ENCODE measurements around the gene HNRNPC. TPM values are rescaled to one million over a fixed set of nuclear protein-coding genes. Genes with fewer than 3 reads are reported as not detected.

HNRNPC gene
- total and polyA plus RNA-seq, 9 of the 15 experiments (the other 6 are each of a cell fraction or from before 2014, with no cell fraction given), result 679 to 1,557 (median 1,191) TPM

DNA sequence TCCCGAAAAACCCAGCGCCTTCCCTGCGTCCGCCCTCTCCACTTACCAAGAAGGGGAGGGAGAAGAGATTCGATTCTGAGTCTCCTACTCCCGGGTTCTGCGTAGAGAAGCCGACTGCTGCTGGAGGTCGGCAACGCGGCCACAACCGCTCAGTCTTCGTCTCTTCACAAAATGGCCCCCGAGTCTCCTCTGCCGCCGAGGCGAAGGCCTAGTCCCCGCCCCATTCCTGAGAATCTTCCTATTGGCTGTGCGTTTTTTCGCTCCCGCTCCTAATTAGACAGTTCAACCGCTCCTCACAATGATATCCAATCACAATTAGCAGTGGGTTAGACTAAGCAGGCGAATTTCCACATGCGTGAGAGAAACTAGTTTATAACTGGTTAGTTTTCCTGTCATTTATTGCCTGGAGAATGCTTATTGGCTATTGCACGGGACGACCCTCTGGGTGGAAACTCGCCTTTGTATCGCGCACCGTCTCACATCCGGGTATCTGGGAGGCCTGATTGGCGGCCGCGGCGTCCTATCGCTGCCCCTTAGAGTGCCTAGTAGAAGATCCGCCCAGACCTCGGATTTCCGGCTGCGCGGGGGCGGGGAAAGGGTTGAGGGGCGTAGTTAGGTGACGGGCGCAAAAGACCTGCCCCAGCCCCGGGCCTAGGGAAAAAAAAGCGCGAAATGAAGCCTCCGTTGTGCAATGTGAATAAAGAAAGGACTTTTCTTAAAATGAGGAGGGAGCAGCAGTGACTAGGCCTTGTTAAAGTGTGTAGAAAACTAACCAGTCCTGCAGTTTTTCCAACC lies at the start of gene HNRNPC (continued):
- TF ChIP-seq, protein P1, sequence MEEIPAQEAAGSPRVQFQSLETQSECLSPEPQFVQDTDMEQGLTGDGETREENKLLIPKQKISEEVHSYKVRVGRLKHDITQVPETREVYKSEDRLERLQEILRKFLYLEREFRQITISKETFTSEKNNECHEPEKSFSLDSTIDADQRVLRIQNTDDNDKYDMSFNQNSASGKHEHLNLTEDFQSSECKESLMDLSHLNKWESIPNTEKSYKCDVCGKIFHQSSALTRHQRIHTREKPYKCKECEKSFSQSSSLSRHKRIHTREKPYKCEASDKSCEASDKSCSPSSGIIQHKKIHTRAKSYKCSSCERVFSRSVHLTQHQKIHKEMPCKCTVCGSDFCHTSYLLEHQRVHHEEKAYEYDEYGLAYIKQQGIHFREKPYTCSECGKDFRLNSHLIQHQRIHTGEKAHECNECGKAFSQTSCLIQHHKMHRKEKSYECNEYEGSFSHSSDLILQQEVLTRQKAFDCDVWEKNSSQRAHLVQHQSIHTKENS (CRISPR knock-in tag; IDR thresholded peaks at IDR 0.05), result no peak
- TF ChIP-seq ASH1L (IDR thresholded peaks at IDR 0.05; ENCODE audit: borderline replicate concordance, low read depth, partially characterized antibody), result peak; percentile 100
- TF ChIP-seq BHLHE40 (IDR thresholded peaks at IDR 0.05; ENCODE audit: low read length), result no peak
- peak; percentile 43; the same call in 1 of the 2 replicates for TF ChIP-seq MYC (IDR thresholded peaks at IDR 0.05; ENCODE audit: low read depth, low read length)
- TF ChIP-seq MYC (CRISPR knock-in tag; IDR thresholded peaks at IDR 0.05; ENCODE audit: borderline replicate concordance, low read depth), result 0 out of 2 replicates have a peak, but pooled peaks have one; percentile 33
- peak; percentile 78 for TF ChIP-seq SP2 (IDR thresholded peaks at IDR 0.05; ENCODE audit: extremely low read depth, low read depth, low read length, poor library complexity, severe bottlenecking)
- TF ChIP-seq ZNF143 (CRISPR knock-in tag; IDR thresholded peaks at IDR 0.05), result no peak
- 0 out of 2 replicates have a peak, but pooled peaks have one; percentile 75 for TF ChIP-seq BRD4 (IDR thresholded peaks at IDR 0.05)
- TF ChIP-seq RNF2 (IDR thresholded peaks at IDR 0.05), result no peak
- peak; percentile 96 for TF ChIP-seq RBFOX2 (IDR thresholded peaks at IDR 0.05; ENCODE audit: low read depth, low read length)
- no peak for TF ChIP-seq ZNF77 (CRISPR knock-in tag; IDR thresholded peaks at IDR 0.05)
- TF ChIP-seq GTF2F1 (IDR thresholded peaks at IDR 0.05; ENCODE audit: low read depth, low read length), result peak; percentile 76; the same call in 1 of the 2 replicates
- no peak for TF ChIP-seq PHB (CRISPR knock-in tag; IDR thresholded peaks at IDR 0.05)
- TF ChIP-seq, protein P2, sequence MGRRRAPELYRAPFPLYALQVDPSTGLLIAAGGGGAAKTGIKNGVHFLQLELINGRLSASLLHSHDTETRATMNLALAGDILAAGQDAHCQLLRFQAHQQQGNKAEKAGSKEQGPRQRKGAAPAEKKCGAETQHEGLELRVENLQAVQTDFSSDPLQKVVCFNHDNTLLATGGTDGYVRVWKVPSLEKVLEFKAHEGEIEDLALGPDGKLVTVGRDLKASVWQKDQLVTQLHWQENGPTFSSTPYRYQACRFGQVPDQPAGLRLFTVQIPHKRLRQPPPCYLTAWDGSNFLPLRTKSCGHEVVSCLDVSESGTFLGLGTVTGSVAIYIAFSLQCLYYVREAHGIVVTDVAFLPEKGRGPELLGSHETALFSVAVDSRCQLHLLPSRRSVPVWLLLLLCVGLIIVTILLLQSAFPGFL (CRISPR knock-in tag; IDR thresholded peaks at IDR 0.05), result no peak
- TF ChIP-seq ATF1 (CRISPR knock-in tag; IDR thresholded peaks at IDR 0.05), result no peak
- TF ChIP-seq ATF1 (tag; IDR thresholded peaks at IDR 0.05), result peak; percentile 94
- no peak for TF ChIP-seq RCOR1 (IDR thresholded peaks at IDR 0.05; ENCODE audit: borderline replicate concordance in 1 of 2, low read depth in 2 of 2, low read length in 2 of 2)
- peak; percentile 92 for TF ChIP-seq CHD2 (IDR thresholded peaks at IDR 0.05; ENCODE audit: low read depth, low read length)
- TF ChIP-seq ESRRA (IDR thresholded peaks at IDR 0.05; ENCODE audit: borderline replicate concordance, low read depth), result no peak
- TF ChIP-seq, protein P3, sequence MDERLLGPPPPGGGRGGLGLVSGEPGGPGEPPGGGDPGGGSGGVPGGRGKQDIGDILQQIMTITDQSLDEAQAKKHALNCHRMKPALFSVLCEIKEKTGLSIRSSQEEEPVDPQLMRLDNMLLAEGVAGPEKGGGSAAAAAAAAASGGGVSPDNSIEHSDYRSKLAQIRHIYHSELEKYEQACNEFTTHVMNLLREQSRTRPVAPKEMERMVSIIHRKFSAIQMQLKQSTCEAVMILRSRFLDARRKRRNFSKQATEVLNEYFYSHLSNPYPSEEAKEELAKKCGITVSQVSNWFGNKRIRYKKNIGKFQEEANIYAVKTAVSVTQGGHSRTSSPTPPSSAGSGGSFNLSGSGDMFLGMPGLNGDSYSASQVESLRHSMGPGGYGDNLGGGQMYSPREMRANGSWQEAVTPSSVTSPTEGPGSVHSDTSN (CRISPR knock-in tag; IDR thresholded peaks at IDR 0.05; ENCODE audit: low read depth), result peak; percentile 89
- TF ChIP-seq, protein P3 (tag; conservative IDR thresholded peaks at IDR 0.05; ENCODE audit: low read depth), result peak; percentile 100
- TF ChIP-seq ZZZ3 (IDR thresholded peaks at IDR 0.05), result peak; percentile 69; the same call in 1 of the 2 replicates
- no peak for TF ChIP-seq FOXJ2 (tag; IDR thresholded peaks at IDR 0.05)
- TF ChIP-seq, protein P4, sequence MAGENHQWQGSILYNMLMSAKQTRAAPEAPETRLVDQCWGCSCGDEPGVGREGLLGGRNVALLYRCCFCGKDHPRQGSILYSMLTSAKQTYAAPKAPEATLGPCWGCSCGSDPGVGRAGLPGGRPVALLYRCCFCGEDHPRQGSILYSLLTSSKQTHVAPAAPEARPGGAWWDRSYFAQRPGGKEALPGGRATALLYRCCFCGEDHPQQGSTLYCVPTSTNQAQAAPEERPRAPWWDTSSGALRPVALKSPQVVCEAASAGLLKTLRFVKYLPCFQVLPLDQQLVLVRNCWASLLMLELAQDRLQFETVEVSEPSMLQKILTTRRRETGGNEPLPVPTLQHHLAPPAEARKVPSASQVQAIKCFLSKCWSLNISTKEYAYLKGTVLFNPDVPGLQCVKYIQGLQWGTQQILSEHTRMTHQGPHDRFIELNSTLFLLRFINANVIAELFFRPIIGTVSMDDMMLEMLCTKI (IDR thresholded peaks at IDR 0.05; ENCODE audit: partially characterized antibody), result no peak
